ENCODE results near the gene GAD1.

The GAD1 gene

GRCh38 chr2:170836027-170836426 is 19.3 kb downstream of the GAD1 start:
- Histone ChIP-seq H3K27me3 (ENCODE audit: control insufficient read depth, insufficient read depth, low read length) (peaks cover 3% of the 10 kb centered on the region), H3K9me3 (ENCODE audit: control insufficient read depth, low read length) (no peaks in the 10 kb centered on the region), H3K4me3 (ENCODE audit: low read length) (no peak overlapping the region), H3K4me1 (ENCODE audit: control insufficient read depth, insufficient read depth, low read length) (no peaks in the 10 kb centered on the region), H3K9ac (ENCODE audit: low read length) (no peak overlapping the region), H3K36me3 (ENCODE audit: control insufficient read depth, insufficient read depth, low read length) (no peaks in the 10 kb centered on the region)

- H3K27me3 ChIP-seq (ENCODE audit: control insufficient read depth, insufficient read depth, low read length): no peaks in the 10 kb centered on the region
- H3K36me3 ChIP-seq (ENCODE audit: control insufficient read depth, insufficient read depth, low read length): no peaks in the 10 kb centered on the region
- H3K4me3 ChIP-seq (ENCODE audit: low read length): no peak overlapping the region
- no peaks in the 10 kb centered on the region for H3K9me3 ChIP-seq (ENCODE audit: control insufficient read depth, low read length)
- no peaks in the 10 kb centered on the region for H3K4me1 ChIP-seq (ENCODE audit: control insufficient read depth, insufficient read depth, low read length)
- no peak overlapping the region for H3K9ac ChIP-seq (ENCODE audit: low read length)
Measured at GRCh38 chr2:170840717-170841210, 24.1 kb downstream of the GAD1 start.

GRCh38 chr2:170842785-170843184 is 26.1 kb downstream of the GAD1 start:
- no peaks in the 10 kb centered on the region for H3K27me3 ChIP-seq (ENCODE audit: control insufficient read depth, insufficient read depth, low read length)
- H3K9ac ChIP-seq (ENCODE audit: low read length): no peak overlapping the region
- no peaks in the 10 kb centered on the region for H3K9me3 ChIP-seq (ENCODE audit: control insufficient read depth, low read length)
- H3K4me3 ChIP-seq (ENCODE audit: low read length): no peak overlapping the region
- no peaks in the 10 kb centered on the region for H3K36me3 ChIP-seq (ENCODE audit: control insufficient read depth, insufficient read depth, low read length)
- H3K4me1 ChIP-seq (ENCODE audit: control insufficient read depth, insufficient read depth, low read length): no peaks in the 10 kb centered on the region

- H3K27me3 ChIP-seq (ENCODE audit: control insufficient read depth, insufficient read depth, low read length): no peaks in the 10 kb centered on the region
- no peaks in the 10 kb centered on the region for H3K4me1 ChIP-seq (ENCODE audit: control insufficient read depth, insufficient read depth, low read length)
- no peak overlapping the region for H3K9ac ChIP-seq (ENCODE audit: low read length)
- H3K9me3 ChIP-seq (ENCODE audit: control insufficient read depth, low read length): no peaks in the 10 kb centered on the region
- no peak overlapping the region for H3K4me3 ChIP-seq (ENCODE audit: low read length)
- H3K36me3 ChIP-seq (ENCODE audit: control insufficient read depth, insufficient read depth, low read length): no peaks in the 10 kb centered on the region
Measured at GRCh38 chr2:170843656-170844055, 27.0 kb downstream of the GAD1 start.

- Histone ChIP-seq H3K36me3 (ENCODE audit: control insufficient read depth, insufficient read depth, low read length) (no peaks in the 10 kb centered on the region), H3K4me3 (ENCODE audit: low read length) (no peak overlapping the region), H3K4me1 (ENCODE audit: control insufficient read depth, insufficient read depth, low read length) (no peaks in the 10 kb centered on the region), H3K27me3 (ENCODE audit: control insufficient read depth, insufficient read depth, low read length) (no peaks in the 10 kb centered on the region), H3K9ac (ENCODE audit: low read length) (no peak overlapping the region), H3K9me3 (ENCODE audit: control insufficient read depth, low read length) (no peaks in the 10 kb centered on the region)
Measured at GRCh38 chr2:170845343-170845742, 28.7 kb downstream of the GAD1 start.

- H3K27me3 ChIP-seq (ENCODE audit: control insufficient read depth, insufficient read depth, low read length): no peaks in the 10 kb centered on the region
- H3K4me1 ChIP-seq (ENCODE audit: control insufficient read depth, insufficient read depth, low read length): no peaks in the 10 kb centered on the region
- H3K4me3 ChIP-seq (ENCODE audit: low read length): no peak overlapping the region
- H3K36me3 ChIP-seq (ENCODE audit: control insufficient read depth, insufficient read depth, low read length): no peaks in the 10 kb centered on the region
- no peaks in the 10 kb centered on the region for H3K9me3 ChIP-seq (ENCODE audit: control insufficient read depth, low read length)
- H3K9ac ChIP-seq (ENCODE audit: low read length): no peak overlapping the region
Measured at GRCh38 chr2:170846314-170846713, 29.6 kb downstream of the GAD1 start.

- Histone ChIP-seq H3K9ac (ENCODE audit: low read length) (no peak overlapping the region), H3K27me3 (ENCODE audit: control insufficient read depth, insufficient read depth, low read length) (no peaks in the 10 kb centered on the region), H3K4me1 (ENCODE audit: control insufficient read depth, insufficient read depth, low read length) (no peaks in the 10 kb centered on the region), H3K4me3 (ENCODE audit: low read length) (no peak overlapping the region), H3K9me3 (ENCODE audit: control insufficient read depth, low read length) (no peaks in the 10 kb centered on the region), H3K36me3 (ENCODE audit: control insufficient read depth, insufficient read depth, low read length) (no peaks in the 10 kb centered on the region)
Measured at GRCh38 chr2:170847716-170848115, 31.0 kb downstream of the GAD1 start.

- Histone ChIP-seq H3K4me3 (ENCODE audit: low read length) (no peak overlapping the region), H3K9ac (ENCODE audit: low read length) (no peak overlapping the region), H3K9me3 (ENCODE audit: control insufficient read depth, low read length) (no peaks in the 10 kb centered on the region), H3K27me3 (ENCODE audit: control insufficient read depth, insufficient read depth, low read length) (no peaks in the 10 kb centered on the region), H3K36me3 (ENCODE audit: control insufficient read depth, insufficient read depth, low read length) (no peaks in the 10 kb centered on the region), H3K4me1 (ENCODE audit: control insufficient read depth, insufficient read depth, low read length) (no peaks in the 10 kb centered on the region)
Measured at GRCh38 chr2:170848587-170848986, 31.9 kb downstream of the GAD1 start.

GRCh38 chr2:170850251-170850650 is 33.6 kb downstream of the GAD1 start:
- Histone ChIP-seq H3K4me1 (ENCODE audit: control insufficient read depth, insufficient read depth, low read length) (no peaks in the 10 kb centered on the region), H3K4me3 (ENCODE audit: low read length) (no peak overlapping the region), H3K9me3 (ENCODE audit: control insufficient read depth, low read length) (no peaks in the 10 kb centered on the region), H3K27me3 (ENCODE audit: control insufficient read depth, insufficient read depth, low read length) (no peaks in the 10 kb centered on the region), H3K36me3 (ENCODE audit: control insufficient read depth, insufficient read depth, low read length) (no peaks in the 10 kb centered on the region), H3K9ac (ENCODE audit: low read length) (no peak overlapping the region)

GRCh38 chr2:170851635-170852034 is 34.9 kb downstream of the GAD1 start:
- H3K4me3 ChIP-seq (ENCODE audit: low read length): no peak overlapping the region
- no peaks in the 10 kb centered on the region for H3K9me3 ChIP-seq (ENCODE audit: control insufficient read depth, low read length)
- H3K4me1 ChIP-seq (ENCODE audit: control insufficient read depth, insufficient read depth, low read length): no peaks in the 10 kb centered on the region
- H3K9ac ChIP-seq (ENCODE audit: low read length): no peak overlapping the region
- no peaks in the 10 kb centered on the region for H3K36me3 ChIP-seq (ENCODE audit: control insufficient read depth, insufficient read depth, low read length)
- no peaks in the 10 kb centered on the region for H3K27me3 ChIP-seq (ENCODE audit: control insufficient read depth, insufficient read depth, low read length)

GRCh38 chr2:170856066-170856465 is 39.4 kb downstream of the GAD1 start:
- no peaks in the 10 kb centered on the region for H3K27me3 ChIP-seq (ENCODE audit: control insufficient read depth, insufficient read depth, low read length)
- H3K9ac ChIP-seq (ENCODE audit: low read length): no peak overlapping the region
- no peak overlapping the region for H3K4me3 ChIP-seq (ENCODE audit: low read length)
- no peaks in the 10 kb centered on the region for H3K9me3 ChIP-seq (ENCODE audit: control insufficient read depth, low read length)
- H3K36me3 ChIP-seq (ENCODE audit: control insufficient read depth, insufficient read depth, low read length): no peaks in the 10 kb centered on the region
- no peaks in the 10 kb centered on the region for H3K4me1 ChIP-seq (ENCODE audit: control insufficient read depth, insufficient read depth, low read length)

GRCh38 chr2:170862286-170862902 is 45.7 kb downstream of the GAD1 start:
- no peak overlapping the region for H3K4me3 ChIP-seq (ENCODE audit: low read length)
- no peaks in the 10 kb centered on the region for H3K4me1 ChIP-seq (ENCODE audit: control insufficient read depth, insufficient read depth, low read length)
- no peaks in the 10 kb centered on the region for H3K27me3 ChIP-seq (ENCODE audit: control insufficient read depth, insufficient read depth, low read length)
- no peaks in the 10 kb centered on the region for H3K36me3 ChIP-seq (ENCODE audit: control insufficient read depth, insufficient read depth, low read length)
- H3K9ac ChIP-seq (ENCODE audit: low read length): no peak overlapping the region
- no peaks in the 10 kb centered on the region for H3K9me3 ChIP-seq (ENCODE audit: control insufficient read depth, low read length)

GRCh38 chr2:170863087-170863486 is 46.4 kb downstream of the GAD1 start:
- no peaks in the 10 kb centered on the region for H3K4me1 ChIP-seq (ENCODE audit: control insufficient read depth, insufficient read depth, low read length)
- H3K4me3 ChIP-seq (ENCODE audit: low read length): no peak overlapping the region
- no peaks in the 10 kb centered on the region for H3K9me3 ChIP-seq (ENCODE audit: control insufficient read depth, low read length)
- H3K9ac ChIP-seq (ENCODE audit: low read length): no peak overlapping the region
- no peaks in the 10 kb centered on the region for H3K36me3 ChIP-seq (ENCODE audit: control insufficient read depth, insufficient read depth, low read length)
- H3K27me3 ChIP-seq (ENCODE audit: control insufficient read depth, insufficient read depth, low read length): no peaks in the 10 kb centered on the region

Data from mucosa of stomach (tissue), 1 donor.